ENCODE measurements around the gene ANKS3. TPM values are rescaled to one million over a fixed set of nuclear protein-coding genes. Genes with fewer than 3 reads are reported as not detected.

Gene ANKS3
- total RNA-seq, 1 donor: 39.4 TPM

GRCh38 chr16:4684058-4684715 is 49.9 kb downstream of the ANKS3 start:
- no peak overlapping the region for H3K27ac ChIP-seq (ENCODE audit: low read depth, low read length)
- H3K36me3 ChIP-seq (ENCODE audit: insufficient read depth, low read length): peaks cover 42% of the 10 kb centered on the region
- H3K27me3 ChIP-seq (ENCODE audit: insufficient read depth, low read length): no peaks in the 10 kb centered on the region
- peak; percentile 50 for DNase-seq (ENCODE audit: insufficient read length, low spot score, missing footprints)
- H2AFZ ChIP-seq (ENCODE audit: low read length): no peak overlapping the region
- H3K9me3 ChIP-seq (ENCODE audit: low read depth, low read length): no peaks in the 10 kb centered on the region
- TF ChIP-seq, protein P1, sequence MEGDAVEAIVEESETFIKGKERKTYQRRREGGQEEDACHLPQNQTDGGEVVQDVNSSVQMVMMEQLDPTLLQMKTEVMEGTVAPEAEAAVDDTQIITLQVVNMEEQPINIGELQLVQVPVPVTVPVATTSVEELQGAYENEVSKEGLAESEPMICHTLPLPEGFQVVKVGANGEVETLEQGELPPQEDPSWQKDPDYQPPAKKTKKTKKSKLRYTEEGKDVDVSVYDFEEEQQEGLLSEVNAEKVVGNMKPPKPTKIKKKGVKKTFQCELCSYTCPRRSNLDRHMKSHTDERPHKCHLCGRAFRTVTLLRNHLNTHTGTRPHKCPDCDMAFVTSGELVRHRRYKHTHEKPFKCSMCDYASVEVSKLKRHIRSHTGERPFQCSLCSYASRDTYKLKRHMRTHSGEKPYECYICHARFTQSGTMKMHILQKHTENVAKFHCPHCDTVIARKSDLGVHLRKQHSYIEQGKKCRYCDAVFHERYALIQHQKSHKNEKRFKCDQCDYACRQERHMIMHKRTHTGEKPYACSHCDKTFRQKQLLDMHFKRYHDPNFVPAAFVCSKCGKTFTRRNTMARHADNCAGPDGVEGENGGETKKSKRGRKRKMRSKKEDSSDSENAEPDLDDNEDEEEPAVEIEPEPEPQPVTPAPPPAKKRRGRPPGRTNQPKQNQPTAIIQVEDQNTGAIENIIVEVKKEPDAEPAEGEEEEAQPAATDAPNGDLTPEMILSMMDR (IDR thresholded peaks at IDR 0.05; ENCODE audit: extremely low read depth, low read depth, low read length): no peak
- no peak overlapping the region for H3K4me3 ChIP-seq (ENCODE audit: insufficient read depth, low read length)
- peaks cover 4% of the 10 kb centered on the region for H3K4me1 ChIP-seq (ENCODE audit: insufficient read depth, low read length)
- peaks cover 13% of the 10 kb centered on the region for H3K79me2 ChIP-seq (ENCODE audit: insufficient read depth, low read length)
- no peaks in the 10 kb centered on the region for H4K20me1 ChIP-seq (ENCODE audit: insufficient read depth, low read length)
- H3K4me2 ChIP-seq (ENCODE audit: insufficient read depth, low read length): no peak overlapping the region

DNA sequence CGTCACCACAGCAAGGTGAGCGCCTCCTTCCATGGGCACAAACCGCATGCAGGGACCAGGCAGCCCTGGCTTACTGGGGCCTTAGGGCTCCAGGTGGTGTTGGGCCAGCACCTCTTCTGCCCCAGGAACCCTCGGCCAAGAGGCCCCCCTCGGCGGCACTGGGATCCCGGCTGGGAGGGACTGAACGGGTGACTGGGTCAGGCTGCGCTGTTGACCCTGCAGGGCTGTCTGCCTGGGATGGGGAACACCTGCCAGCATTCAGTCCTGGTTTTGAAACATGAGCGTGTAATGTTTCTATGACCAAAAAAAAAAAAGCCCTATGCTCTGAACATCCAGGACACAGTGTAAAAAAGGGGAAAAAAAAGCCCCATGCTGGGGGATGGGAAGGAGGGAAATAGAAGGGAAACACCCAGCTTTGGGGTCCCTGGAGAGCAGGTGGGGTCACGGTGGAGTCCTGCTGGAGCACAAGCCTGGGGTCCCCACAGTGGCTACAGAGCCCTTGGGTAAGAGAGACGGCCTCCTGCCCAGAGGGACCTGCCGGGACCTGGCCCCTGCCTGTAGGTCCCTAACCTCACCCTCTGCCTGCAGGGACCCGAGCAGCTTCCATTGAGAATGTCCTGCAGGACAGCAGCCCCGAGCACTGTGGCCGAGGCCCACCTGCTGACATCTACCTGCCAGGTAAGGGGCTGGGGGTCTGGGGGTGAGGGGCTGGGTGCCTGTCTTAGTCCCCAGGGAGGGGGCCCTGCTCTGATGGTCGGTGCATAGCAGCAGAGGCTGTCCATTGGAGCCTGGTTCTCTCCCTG is 50.6 kb downstream of the ANKS3 start:
- Histone ChIP-seq H3K9me3 (ENCODE audit: low read depth, low read length) (no peaks in the 10 kb centered on the region), H3K36me3 (ENCODE audit: insufficient read depth, low read length) (peaks cover 39% of the 10 kb centered on the region), H2AFZ (ENCODE audit: low read length) (no peak overlapping the region), H3K27me3 (ENCODE audit: insufficient read depth, low read length) (no peaks in the 10 kb centered on the region), H3K27ac (ENCODE audit: low read depth, low read length) (no peak overlapping the region), H3K4me3 (ENCODE audit: insufficient read depth, low read length) (no peak overlapping the region), H4K20me1 (ENCODE audit: insufficient read depth, low read length) (no peaks in the 10 kb centered on the region), H3K4me2 (ENCODE audit: insufficient read depth, low read length) (no peak overlapping the region), H3K4me1 (ENCODE audit: insufficient read depth, low read length) (peaks cover 4% of the 10 kb centered on the region), H3K79me2 (ENCODE audit: insufficient read depth, low read length) (peaks cover 13% of the 10 kb centered on the region)
- DNase-seq (ENCODE audit: insufficient read length, low spot score, missing footprints): peak; percentile 79
- TF ChIP-seq, protein P1 (IDR thresholded peaks at IDR 0.05; ENCODE audit: extremely low read depth, low read depth, low read length): no peak

GRCh38 chr16:4682616-4683254 is 51.3 kb downstream of the ANKS3 start:
- Histone ChIP-seq H3K9me3 (ENCODE audit: low read depth, low read length) (no peaks in the 10 kb centered on the region), H3K79me2 (ENCODE audit: insufficient read depth, low read length) (peaks cover 13% of the 10 kb centered on the region), H3K27me3 (ENCODE audit: insufficient read depth, low read length) (no peaks in the 10 kb centered on the region), H3K4me2 (ENCODE audit: insufficient read depth, low read length) (no peak overlapping the region), H3K4me1 (ENCODE audit: insufficient read depth, low read length) (peaks cover 4% of the 10 kb centered on the region), H2AFZ (ENCODE audit: low read length) (no peak overlapping the region), H3K4me3 (ENCODE audit: insufficient read depth, low read length) (no peak overlapping the region), H3K27ac (ENCODE audit: low read depth, low read length) (no peak overlapping the region), H3K36me3 (ENCODE audit: insufficient read depth, low read length) (peaks cover 39% of the 10 kb centered on the region), H4K20me1 (ENCODE audit: insufficient read depth, low read length) (no peaks in the 10 kb centered on the region)
- TF ChIP-seq, protein P1 (IDR thresholded peaks at IDR 0.05; ENCODE audit: extremely low read depth, low read depth, low read length): peak; percentile 26
- DNase-seq (ENCODE audit: insufficient read length, low spot score, missing footprints): peak; percentile 92
